HepG2 (cell line): ENCODE data around the gene TMEM232. TPM values are rescaled to one million over a fixed set of nuclear protein-coding genes. Genes with fewer than 3 reads are reported as not detected.

Experiments used
- ATAC-seq: fragments of 200-7000 bp; cut with Tn5 transposase; 3 replicates; pipeline ENCODE4 v1.9.1; 2020; ENCODE audit warnings: mild to moderate bottlenecking, moderate library complexity
- BruUV-seq: library from RNA; stranded (reverse); fragments of 400-500 nt; replicated peaks from 2 replicates; lab custom pipeline; 2021; lab: Mats Ljungman, UMichigan
- CTCF ChIA-PET: fragments of 300-600 bp; formaldehyde crosslinking; extraction: SDS; loops from one replicate; lab custom pipeline; 2021; ENCODE audit warnings: low total read pairs, inconsistent platforms, low intra/inter-chr PET ratio; lab: Yijun Ruan, JAX
- POLR2A ChIA-PET: fragments of 350-600 bp; sonication (Branson Sonifier 250); formaldehyde crosslinking; loops from one replicate; lab custom pipeline; 2020; ENCODE audit warnings: antibody characterized with exemption, inconsistent platforms; lab: Yijun Ruan, JAX
- DNase-seq: peaks from one replicate; pipeline ENCODE4 v3.0.0-alpha.2; 2015; ENCODE audit warnings: low spot score
- FAIRE-seq: peaks from 3 replicates; lab custom pipeline; 2011; peaks lifted over from hg19 to GRCh38; lab: Jason Lieb, UNC
- H2AFZ ChIP-seq: one replicate; pipeline ENCODE4 v1.6.1; 2011; ENCODE audit warnings: low read length, inconsistent platforms
- H3K27ac ChIP-seq: fragments of 300-600 bp; 3 replicates; pipeline ENCODE4 v1.8.0; 2011; ENCODE audit warnings: mixed run types, mild to moderate bottlenecking, mixed read lengths, low read length, inconsistent platforms; ENCODE audit not compliant: insufficient read depth; ENCODE audit errors: extremely low read length
- H3K27me3 ChIP-seq, 2 experiments: fragments of 200-600 bp in 1 of 2; 2 replicates in 1 of 2; 3 replicates in 1 of 2; pipeline versions ENCODE4 v1.6.0 to v1.8.0; 2011; ENCODE audit warnings: low read length in 2 of 2, mild to moderate bottlenecking in 2 of 2, moderate library complexity in 2 of 2, inconsistent platforms in 1 of 2; ENCODE audit not compliant: insufficient read depth in 2 of 2, control insufficient read depth in 1 of 2
- H3K36me3 ChIP-seq, 2 experiments: fragments of 200-600 bp in 1 of 2; replicated peaks in 1 of 2; 2 replicates in 1 of 2; 3 replicates in 1 of 2; pipeline versions ENCODE4 v1.5.1 to v1.8.0; 2011; ENCODE audit warnings: low read length in 2 of 2, inconsistent platforms in 1 of 2; ENCODE audit not compliant: insufficient read depth in 2 of 2, control insufficient read depth in 1 of 2
- H3K4me1 ChIP-seq: 2 replicates; pipeline ENCODE4 v1.5.1; 2012; ENCODE audit warnings: low read length, inconsistent platforms; ENCODE audit not compliant: insufficient read depth
- H3K4me2 ChIP-seq: 2 replicates; pipeline ENCODE4 v1.6.0; 2011; ENCODE audit warnings: low read depth, low read length, inconsistent platforms
- H3K4me3 ChIP-seq, 3 experiments: fragments of 200-600 bp in 1 of 3; sonication (generic), shearing (Covaris generic) in 1 of 3; replicated peaks in 1 of 3; 2 replicates each; pipeline ENCODE4 v1.5.1; 2011 to 2016; ENCODE audit warnings: low read length in 3 of 3, inconsistent platforms in 2 of 3, low read depth in 2 of 3, mild to moderate bottlenecking in 2 of 3, control low read depth in 1 of 3, mixed read lengths in 1 of 3; ENCODE audit not compliant: insufficient read depth in 1 of 3
- H3K79me2 ChIP-seq: one replicate; pipeline ENCODE4 v1.6.1; 2011; ENCODE audit warnings: low read length, inconsistent platforms; ENCODE audit not compliant: insufficient read depth
- H3K9ac ChIP-seq: 2 replicates; pipeline ENCODE4 v1.6.0; 2011; ENCODE audit warnings: mild to moderate bottlenecking, low read depth, low read length, inconsistent platforms; ENCODE audit not compliant: insufficient read depth
- H3K9me3 ChIP-seq: 2 replicates; pipeline ENCODE4 v1.5.1; 2012; ENCODE audit warnings: mild to moderate bottlenecking, low read length
- H4K20me1 ChIP-seq: 2 replicates; pipeline ENCODE4 v1.6.0; 2011; ENCODE audit warnings: inconsistent platforms, mild to moderate bottlenecking, low read length, moderate library complexity; ENCODE audit not compliant: insufficient read depth
- AFF4 ChIP-seq: sonication (generic); formaldehyde crosslinking; IDR thresholded peaks from 2 replicates; pipeline ENCODE4 v1.4.0; 2020; ENCODE audit warnings: missing genetic modification reagents
- FOSL2 ChIP-seq: sonication (generic); formaldehyde crosslinking; IDR thresholded peaks from 2 replicates; pipeline ENCODE4 v1.4.0; 2020; ENCODE audit warnings: missing genetic modification reagents
- MTF2 ChIP-seq: sonication (generic); formaldehyde crosslinking; IDR thresholded peaks from 2 replicates; pipeline ENCODE4 v1.5.0; 2020; ENCODE audit warnings: missing genetic modification reagents, borderline replicate concordance
- TP53 ChIP-seq: sonication (generic); formaldehyde crosslinking; conservative IDR thresholded peaks from 2 replicates; pipeline ENCODE4 v1.4.0; 2020; ENCODE audit warnings: missing genetic modification reagents
- WGBS: methylation state at CpG from one replicate; pipeline ENCODE4 v1.1.6; 2017; ENCODE audit warnings: low lambda C conversion rate; 5-methylcytosine and 5-hydroxymethylcytosine counted together
- in situ Hi-C: cut with HindIII; loops from 2 replicates; pipeline ENCODE4 v1.10.0; 2017; ENCODE audit warnings: low pct_unique_long_range_greater_than_20kb; ENCODE audit not compliant: extremely low pct_ligation_motif_present
- intact Hi-C: fragments of 100-400 bp; cut with micrococcal nuclease; formaldehyde crosslinking; loops from one replicate; pipeline ENCODE4 v1.10.0; 2022; ENCODE audit not compliant: unreplicated experiment
- polyA plus RNA-seq, 8 experiments: library from polyadenylated mRNA; depleted of rRNA in 3 of 8; stranded (reverse) in 7 of 8; unstranded in 1 of 8; fragments of >200 nt; fragmentation: Illumina TruSeq in 4 of 8; extraction: Trizol in 4 of 8; gene quantifications; 2 replicates each; pipeline versions ENCODE4 v1.2.1 to v1.2.3, GENCODE V29; 2011 to 2016; ENCODE audit warnings: low read depth in 4 of 8, missing spikeins in 1 of 8, mixed read lengths in 1 of 8; ENCODE audit not compliant: insufficient read depth in 1 of 8
- total RNA-seq, 5 experiments: library from RNA; depleted of rRNA; stranded (reverse); fragments of >200 nt; fragmentation: Illumina TruSeq; extraction: Trizol; gene quantifications; 2 replicates each; pipeline ENCODE4 v1.2.3, GENCODE V29; 2016; ENCODE audit warnings: low read depth in 1 of 5

Gene TMEM232
- total and polyA plus RNA-seq, 2 of the 13 experiments (the other 11 are each of a cell fraction or from before 2014, with no cell fraction given): 0.29 to 0.71 TPM

GRCh38 chr5:110397281-110397680 is 329.2 kb downstream of the TMEM232 start:
- Histone ChIP-seq H3K9ac (no peak overlapping the region), H4K20me1 (no peaks in the 10 kb centered on the region), H3K27ac (no peak overlapping the region), H3K4me2 (no peak overlapping the region), H2AFZ (no peak overlapping the region), H3K36me3 (no peaks in the 10 kb centered on the region), H3K4me1 (peaks cover 6% of the 10 kb centered on the region), H3K79me2 (no peaks in the 10 kb centered on the region), H3K27me3 (no peaks in the 10 kb centered on the region), H3K4me3 (no peak overlapping the region), H3K9me3 (no peaks in the 10 kb centered on the region)
- 42% methylated on average over 1 of the region's 1 CpG for WGBS
- FAIRE-seq: no peak
- TF ChIP-seq AFF4 (CRISPR knock-in tag) (no peak), TP53 (CRISPR knock-in tag) (no peak)
- BruUV-seq: no TSS peak
- ChIA-PET POLR2A (no interaction called here), CTCF (no interaction called here)
- in situ Hi-C loops (no loop called here), intact Hi-C loops (no loop called here)
- DNase-seq: no peak
- no peak for ATAC-seq

GRCh38 chr5:110386782-110387181 is 339.7 kb downstream of the TMEM232 start:
- H3K79me2 ChIP-seq: no peaks in the 10 kb centered on the region
- peak; percentile 14 for DNase-seq
- no peak overlapping the region for H2AFZ ChIP-seq
- no peak overlapping the region for H3K27ac ChIP-seq
- no peaks in the 10 kb centered on the region for H3K36me3 ChIP-seq
- H4K20me1 ChIP-seq: no peaks in the 10 kb centered on the region
- H3K4me3 ChIP-seq: no peak overlapping the region
- no peak for FAIRE-seq
- in situ Hi-C loops: no loop called here
- H3K9ac ChIP-seq: no peak overlapping the region
- H3K27me3 ChIP-seq: no peaks in the 10 kb centered on the region
- CTCF ChIA-PET: no interaction called here
- H3K4me1 ChIP-seq: peaks cover 5% of the 10 kb centered on the region; the same call in 1 of the 2 replicates
- H3K9me3 ChIP-seq: no peaks in the 10 kb centered on the region
- H3K4me2 ChIP-seq: no peak overlapping the region
- peak; percentile 47; the same call in 2 of the 3 replicates for ATAC-seq
- intact Hi-C loops: no loop called here
- TF ChIP-seq FOSL2 (0 out of 2 replicates have a peak, but pooled peaks have one; percentile 16), MTF2 (CRISPR knock-in tag) (no peak)
- POLR2A ChIA-PET: no interaction called here
- BruUV-seq: no TSS peak
